Astrocyte (in vitro differentiated cells and primary cell): ENCODE measurements around the gene IL23A. TPM values are rescaled to one million over a fixed set of nuclear protein-coding genes. Genes with fewer than 3 reads are reported as not detected.

Experiments used
- total RNA-seq: library from RNA; stranded (reverse); gene quantifications from 2 replicates; pipeline ENCODE4 v1.2.1, GENCODE V29; 2021

Gene IL23A
- total RNA-seq, 1 donor from 2014 or later, result 0.32 TPM

Other genes with a start within 250 kb of the IL23A start
- 124 and 130 TPM in 2 replicates for gene PA2G4, start 234.3 kb upstream of the IL23A start, total RNA-seq
- 3,078 and 3,088 TPM in 2 replicates for gene RPL41, start 222.3 kb upstream of the IL23A start, total RNA-seq
- 4.1 and 4.2 TPM in 2 replicates for gene ZC3H10, start 220.6 kb upstream of the IL23A start, total RNA-seq
- 138 and 142 TPM in 2 replicates for gene ESYT1, start 210.6 kb upstream of the IL23A start, total RNA-seq
- 110 and 118 TPM in 2 replicates for gene MYL6B, start 186.3 kb upstream of the IL23A start, total RNA-seq
- 2,485 and 2,685 TPM in 2 replicates for gene MYL6, start 180.5 kb upstream of the IL23A start, total RNA-seq
- 57.5 and 57.6 TPM in 2 replicates for gene SMARCC2, start 149.4 kb upstream of the IL23A start, total RNA-seq
- gene RNF41, start 117.0 kb upstream of the IL23A start, total RNA-seq, result 85.8 and 85.9 TPM in 2 replicates
- 29.1 and 29.9 TPM in 2 replicates for gene NABP2, start 114.5 kb upstream of the IL23A start, total RNA-seq
- 0.39 TPM in 1 of 2 replicates, not detected in the other for gene SLC39A5, start 108.8 kb upstream of the IL23A start, total RNA-seq
- gene ANKRD52, start 80.5 kb upstream of the IL23A start, total RNA-seq, result 98.4 and 105 TPM in 2 replicates
- gene COQ10A, start 71.9 kb upstream of the IL23A start, total RNA-seq, result 6.7 and 9.3 TPM in 2 replicates
- gene CS, start 38.6 kb upstream of the IL23A start, total RNA-seq, result 171 and 212 TPM in 2 replicates
- gene CNPY2, start 22.9 kb upstream of the IL23A start, total RNA-seq, result 187 and 202 TPM in 2 replicates
- gene PAN2, start 4.9 kb upstream of the IL23A start, total RNA-seq, result 10.1 and 15.4 TPM in 2 replicates
- 257 and 291 TPM in 2 replicates for gene STAT2, start 21.2 kb downstream of the IL23A start, total RNA-seq
- not detected in 2 replicates for gene APOF, start 24.0 kb downstream of the IL23A start, total RNA-seq
- gene TIMELESS, start 110.5 kb downstream of the IL23A start, total RNA-seq, result 7.3 and 8.5 TPM in 2 replicates
- not detected in 2 replicates for gene MIP, start 115.8 kb downstream of the IL23A start, total RNA-seq
- gene SPRYD4, start 129.7 kb downstream of the IL23A start, total RNA-seq, result 1.6 and 2.0 TPM in 2 replicates
- 0.94 and 1.1 TPM in 2 replicates for gene GLS2, start 149.3 kb downstream of the IL23A start, total RNA-seq
- gene RBMS2, start 182.9 kb downstream of the IL23A start, total RNA-seq, result 88.3 and 111 TPM in 2 replicates